AG04449 (cell line): ENCODE data around the gene POU2F3.

ENCODE experiments used
- CTCF ChIA-PET: fragments of 350-600 bp; formaldehyde crosslinking; extraction: SDS; loops from one replicate; lab custom pipeline; 2021; ENCODE audit warnings: antibody characterized with exemption; lab: Yijun Ruan, JAX
- POLR2A ChIA-PET: fragments of 400-600, 350-600 bp; formaldehyde crosslinking; extraction: SDS; loops from one replicate; lab custom pipeline; 2020; ENCODE audit warnings: antibody characterized with exemption, inconsistent platforms; lab: Yijun Ruan, JAX
- DNase-seq: peaks from one replicate; pipeline ENCODE4 v3.0.0-alpha.2; 2010; ENCODE audit warnings: low read depth, low spot score
- H3K4me3 ChIP-seq: 2 replicates; pipeline ENCODE4 v1.5.1; 2011; ENCODE audit warnings: low read depth, mild to moderate bottlenecking, control low read depth, low read length
- TF ChIP-seq, protein P1 (sequence below): IDR thresholded peaks from one replicate; pipeline ENCODE4 v1.5.1; 2011; ENCODE audit warnings: mild to moderate bottlenecking, moderate library complexity, low read length, control low read depth, inconsistent platforms; ENCODE audit not compliant: insufficient read depth; ENCODE audit errors: missing control alignments

The POU2F3 gene

DNA sequence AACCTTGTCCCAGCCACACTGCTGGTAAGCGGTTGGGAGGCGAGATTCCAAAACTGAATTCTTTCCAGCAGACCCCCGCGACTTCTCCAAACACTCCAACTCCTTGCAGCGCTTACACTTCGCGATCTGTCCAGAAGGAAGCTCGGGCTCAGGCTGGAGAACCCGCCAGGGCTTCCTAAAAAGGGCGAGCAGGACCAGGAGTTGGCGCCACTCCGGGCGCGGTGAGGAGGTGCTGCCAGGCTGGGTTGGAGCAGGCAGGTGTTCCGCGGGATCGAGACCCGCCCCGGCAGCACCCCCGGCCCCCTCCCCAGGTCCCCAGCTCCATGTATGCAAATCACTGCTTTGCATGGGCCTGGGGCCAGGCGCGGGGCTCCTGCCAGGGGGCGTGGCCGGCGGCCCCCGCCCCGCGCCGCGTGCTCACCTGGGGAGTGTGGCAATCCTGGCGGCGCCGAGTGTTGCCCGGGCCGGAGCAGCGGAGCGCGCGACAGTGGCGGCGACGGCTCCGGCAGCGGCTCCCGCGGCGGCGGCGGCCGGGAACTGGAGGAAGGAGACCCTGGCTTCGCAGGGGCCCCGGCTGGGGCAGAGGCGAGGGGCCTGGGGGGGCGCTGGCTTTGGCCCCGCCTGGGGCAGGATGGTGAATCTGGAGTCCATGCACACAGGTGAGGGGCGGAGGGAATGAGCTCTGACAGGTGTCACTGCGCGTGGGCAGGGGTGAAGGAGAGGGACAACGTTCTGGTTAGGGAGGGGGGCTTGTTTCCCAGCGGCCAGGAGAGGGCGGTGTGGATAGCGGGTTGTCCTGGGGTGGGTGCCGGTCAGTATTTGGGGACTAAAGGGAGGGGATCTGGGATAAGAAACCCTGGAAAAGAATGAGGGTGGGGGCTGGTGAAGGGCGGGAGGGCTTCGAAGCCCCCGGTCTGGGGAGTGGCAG lies at the start of gene POU2F3:
TSS of gene POU2F3 (plus strand) at position 428 of the 928 bp plus-strand sequence. CDS start at position 632, 204 bp downstream.
- DNase-seq, result no peak
- POLR2A ChIA-PET, result no interaction called here
- CTCF ChIA-PET, result interaction anchor here (0.8 to 45.4 kb wide), 4 partner anchors 8 to 59 kb away, joined by 3 to 1135 read pairs (median 6); no protein-coding TSS in a partner anchor
- H3K4me3 ChIP-seq, result no peak within 1 kb of the TSS
- TF ChIP-seq, protein P1, sequence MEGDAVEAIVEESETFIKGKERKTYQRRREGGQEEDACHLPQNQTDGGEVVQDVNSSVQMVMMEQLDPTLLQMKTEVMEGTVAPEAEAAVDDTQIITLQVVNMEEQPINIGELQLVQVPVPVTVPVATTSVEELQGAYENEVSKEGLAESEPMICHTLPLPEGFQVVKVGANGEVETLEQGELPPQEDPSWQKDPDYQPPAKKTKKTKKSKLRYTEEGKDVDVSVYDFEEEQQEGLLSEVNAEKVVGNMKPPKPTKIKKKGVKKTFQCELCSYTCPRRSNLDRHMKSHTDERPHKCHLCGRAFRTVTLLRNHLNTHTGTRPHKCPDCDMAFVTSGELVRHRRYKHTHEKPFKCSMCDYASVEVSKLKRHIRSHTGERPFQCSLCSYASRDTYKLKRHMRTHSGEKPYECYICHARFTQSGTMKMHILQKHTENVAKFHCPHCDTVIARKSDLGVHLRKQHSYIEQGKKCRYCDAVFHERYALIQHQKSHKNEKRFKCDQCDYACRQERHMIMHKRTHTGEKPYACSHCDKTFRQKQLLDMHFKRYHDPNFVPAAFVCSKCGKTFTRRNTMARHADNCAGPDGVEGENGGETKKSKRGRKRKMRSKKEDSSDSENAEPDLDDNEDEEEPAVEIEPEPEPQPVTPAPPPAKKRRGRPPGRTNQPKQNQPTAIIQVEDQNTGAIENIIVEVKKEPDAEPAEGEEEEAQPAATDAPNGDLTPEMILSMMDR, result peak; percentile 3

DNA sequence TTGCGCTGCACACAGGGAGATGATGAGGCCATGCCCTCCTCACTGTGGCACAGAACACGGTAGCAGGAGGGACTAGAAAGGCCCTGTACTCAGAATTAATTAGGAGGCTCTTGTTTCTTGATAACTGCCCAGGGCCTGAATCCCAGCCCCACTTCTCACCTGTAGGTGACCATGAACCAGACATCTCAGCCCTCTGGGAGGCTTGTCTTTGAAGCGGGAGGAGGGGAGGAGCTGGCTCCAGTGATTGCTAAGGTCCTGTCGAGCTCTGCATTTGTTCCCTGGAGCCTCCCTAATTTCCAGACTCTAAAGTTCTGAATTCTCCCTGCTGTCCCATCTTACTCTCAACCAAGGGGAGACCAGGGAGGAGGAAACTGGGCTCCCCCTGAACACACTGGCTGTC lies 48.9 kb upstream of the POU2F3 start:
- TF ChIP-seq, protein P1, result no peak
- DNase-seq, result no peak
- CTCF ChIA-PET, result interaction anchor here (1.1 to 8.4 kb wide), 5 partner anchors 12 to 116 kb away, joined by 4 to 57 read pairs (median 7); no protein-coding TSS in a partner anchor
- POLR2A ChIA-PET, result interaction anchor here (1.0 kb wide), 1 partner anchor 9 kb away, joined by 3 read pairs; no protein-coding TSS in a partner anchor
- H3K4me3 ChIP-seq, result no peak overlapping the region

DNA sequence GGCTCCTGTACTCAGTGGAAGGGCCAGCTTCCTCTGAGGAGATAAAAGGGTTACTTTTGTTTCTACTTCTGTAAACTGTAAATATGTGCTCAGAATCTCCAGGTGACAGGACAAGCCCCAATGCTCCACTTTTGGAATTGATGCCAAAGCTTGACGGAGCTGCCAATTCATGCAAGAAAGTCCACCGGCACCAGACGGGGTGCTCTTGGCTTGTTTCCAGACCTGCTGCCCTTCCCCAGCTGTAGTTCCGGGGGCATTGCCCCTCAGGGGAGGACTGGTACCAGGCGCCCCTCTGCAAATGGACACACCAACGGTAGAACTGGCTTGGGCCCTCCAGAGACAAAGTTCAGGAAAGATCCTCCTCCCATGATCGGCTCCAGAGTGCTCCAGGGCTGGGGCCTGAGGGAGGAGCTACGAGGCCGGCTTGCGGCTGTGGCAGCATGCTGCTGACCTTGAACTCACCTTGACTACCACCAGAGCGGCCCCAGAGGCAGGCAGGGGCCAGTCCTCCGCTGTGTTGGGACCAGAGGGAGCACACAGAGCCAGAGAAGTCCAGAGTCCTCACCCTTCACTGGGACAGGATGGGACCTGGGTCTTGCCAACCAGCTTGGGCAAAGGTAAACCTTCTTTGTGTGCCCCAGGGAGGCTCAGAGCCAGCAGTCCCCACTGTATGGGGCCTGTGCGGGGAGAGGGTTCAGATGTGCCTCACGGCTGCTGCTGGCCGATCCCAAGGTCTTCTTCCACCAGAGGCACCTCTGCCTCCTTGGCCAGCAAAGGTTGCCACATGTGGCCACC lies 46.9 kb upstream of the POU2F3 start:
- TF ChIP-seq, protein P1, result no peak
- DNase-seq, result no peak
- CTCF ChIA-PET, result interaction anchor here (1.0 to 8.4 kb wide), 7 partner anchors 14 to 107 kb away, joined by 3 to 57 read pairs (median 4); no protein-coding TSS in a partner anchor
- no peak overlapping the region for H3K4me3 ChIP-seq
- POLR2A ChIA-PET, result no interaction called here

DNA sequence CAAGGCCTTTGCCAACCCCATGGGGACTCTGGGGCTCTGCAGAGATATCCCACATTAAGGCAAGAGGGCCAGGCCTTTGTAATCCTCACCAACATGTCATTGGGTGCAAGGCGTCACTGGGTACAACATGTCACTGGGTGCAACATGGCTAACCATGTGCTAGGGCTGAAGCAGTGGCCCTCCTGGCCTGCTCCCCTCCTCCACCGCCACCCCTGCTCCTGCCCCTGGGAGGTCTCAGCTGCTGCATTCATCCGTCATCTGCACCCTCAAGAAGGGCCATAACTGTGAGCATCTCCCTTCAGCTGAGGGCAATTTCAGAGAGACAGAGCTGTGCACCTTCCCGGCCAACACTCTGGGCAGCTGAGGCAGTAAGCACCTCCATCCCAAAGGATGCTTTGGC lies 45.8 kb upstream of the POU2F3 start:
- no peak for DNase-seq
- CTCF ChIA-PET, result interaction anchor here (1.4 to 8.4 kb wide), 5 partner anchors 15 to 106 kb away, joined by 3 to 57 read pairs (median 5); no protein-coding TSS in a partner anchor
- TF ChIP-seq, protein P1, result no peak
- POLR2A ChIA-PET, result no interaction called here
- H3K4me3 ChIP-seq, result no peak overlapping the region

DNA sequence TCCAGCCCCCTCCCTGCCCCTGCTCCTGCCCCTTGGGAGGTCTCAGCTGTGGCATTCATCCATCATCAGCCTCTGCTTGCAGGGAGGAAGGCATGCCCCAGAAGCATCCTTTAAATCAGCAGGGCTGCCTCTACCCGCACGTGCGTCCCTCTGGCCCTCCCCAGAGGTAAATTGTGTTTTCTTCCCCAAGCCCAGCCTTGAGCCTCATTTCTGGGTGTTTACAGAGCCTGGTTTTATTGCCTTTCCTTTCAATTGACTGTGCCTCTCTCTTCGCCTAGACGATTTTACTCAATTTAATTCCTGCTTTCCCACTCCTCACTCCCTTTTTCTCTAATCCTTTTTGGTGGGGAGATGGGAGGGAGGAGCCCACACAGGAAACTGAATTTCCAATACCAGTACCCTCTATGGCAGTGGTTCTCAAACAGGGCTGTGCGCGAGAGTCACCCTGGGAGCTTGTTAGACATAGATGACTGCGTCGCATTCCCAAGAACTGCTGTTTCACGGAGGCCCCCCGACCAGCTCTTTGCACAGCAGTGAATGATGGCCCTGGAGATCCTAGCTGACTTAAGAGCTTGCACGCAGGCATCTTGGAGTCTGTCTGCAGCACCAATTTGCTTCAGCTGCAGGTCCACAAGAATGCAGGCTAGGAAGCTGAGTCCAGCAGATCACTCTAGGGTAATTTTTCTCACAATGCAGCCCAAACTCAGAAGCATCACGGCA lies 44.2 kb upstream of the POU2F3 start:
- TF ChIP-seq, protein P1, result no peak
- no peak for DNase-seq
- no peak overlapping the region for H3K4me3 ChIP-seq
- ChIA-PET CTCF (interaction anchor here (1.2 to 8.4 kb wide), 4 partner anchors 16 to 106 kb away, joined by 3 to 57 read pairs (median 8); no protein-coding TSS in a partner anchor), POLR2A (interaction anchor here (1.5 kb wide), 1 partner anchor 15 kb away, joined by 5 read pairs; no protein-coding TSS in a partner anchor)
